ENCODE results near the gene MBP.

The MBP gene

GRCh38 chr18:77132369-77133050, at the start of gene MBP:
Gene MBP, minus strand, starts transcription at chr18:77132783. Its CDS starts 27,522 bp downstream, at chr18:77105261.
- DNase-seq (ENCODE audit: low spot score) = peak; percentile 65

DNA sequence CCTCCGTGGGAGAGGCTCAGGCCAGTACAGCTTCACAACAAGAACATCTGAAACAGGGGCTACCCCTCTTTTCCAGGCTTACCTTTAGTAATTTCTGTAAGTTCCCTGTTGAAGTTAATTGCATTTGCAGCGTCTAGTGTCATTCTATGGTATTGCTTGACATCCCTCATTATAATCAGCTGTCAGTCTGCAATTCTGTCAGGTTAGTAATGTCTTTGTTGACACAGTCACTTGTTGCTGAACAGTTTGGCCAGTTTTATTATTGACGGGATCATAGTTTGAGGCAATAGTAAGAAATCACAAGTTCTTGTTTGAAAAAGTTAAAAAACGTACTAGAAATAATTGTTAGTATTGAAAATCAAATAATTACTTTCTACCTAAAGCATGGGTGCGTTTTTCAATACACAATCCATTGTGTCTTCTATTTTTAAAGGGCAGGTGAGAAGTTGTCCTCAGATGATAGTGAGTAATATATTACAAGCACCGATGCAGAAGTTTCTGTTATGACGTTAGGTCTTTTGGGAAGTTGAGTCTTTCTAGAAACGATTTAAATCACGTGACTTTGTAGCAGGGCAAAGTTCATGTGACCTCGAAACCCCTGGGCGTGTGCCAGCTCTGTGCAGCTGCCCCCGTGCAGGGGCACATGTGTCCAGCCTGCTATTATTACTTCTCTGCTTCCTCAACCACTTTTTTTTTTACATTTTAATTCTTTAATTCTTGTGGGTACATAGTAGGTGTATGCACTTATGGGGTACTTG, 49.5 kb upstream of the MBP start:
- no peak for DNase-seq (ENCODE audit: low spot score)

DNA sequence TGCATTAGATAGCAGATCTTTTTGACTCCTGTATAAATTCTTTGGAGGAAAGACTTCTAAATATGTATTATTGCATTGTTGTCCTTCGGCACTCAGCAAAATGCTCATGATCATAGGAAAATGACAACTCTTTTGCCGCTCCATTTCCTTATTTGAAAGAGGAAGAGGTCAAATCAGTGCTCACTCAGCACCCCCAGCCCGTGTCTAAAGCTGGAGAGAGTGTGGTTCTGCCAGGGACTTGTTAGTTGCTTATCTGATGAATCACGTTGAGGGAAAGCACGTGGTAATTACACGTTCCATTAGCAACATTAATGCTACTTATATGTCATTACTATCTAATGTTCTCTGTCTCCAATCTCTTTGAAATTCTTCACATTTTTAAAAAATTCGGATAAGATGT, 46.0 kb upstream of the MBP start:
- no peak for DNase-seq (ENCODE audit: low spot score)

DNA sequence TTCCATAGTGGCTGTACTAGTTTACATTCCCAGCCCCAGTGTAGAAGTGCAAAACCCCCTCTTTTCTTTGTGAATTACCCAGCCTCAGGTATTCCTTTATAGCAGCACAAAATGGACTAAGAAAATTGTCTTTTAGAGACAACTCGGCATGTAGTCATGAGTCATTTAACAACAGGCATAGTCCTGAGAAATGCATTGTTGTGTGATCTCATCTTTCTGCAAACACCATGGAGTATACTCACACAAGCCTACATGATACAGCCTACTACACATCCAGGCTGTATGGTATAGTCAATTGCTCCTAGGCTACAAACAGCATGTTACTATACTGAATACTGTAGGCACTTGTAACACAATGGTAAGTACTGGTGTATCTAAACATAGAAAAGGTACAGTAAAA, 44.4 kb upstream of the MBP start:
- no peak for DNase-seq (ENCODE audit: low spot score)

- no peak for DNase-seq (ENCODE audit: low spot score)
Observed at GRCh38 chr18:77173275-77174030, 40.9 kb upstream of the MBP start.

- DNase-seq (ENCODE audit: low spot score) = no peak
Observed at GRCh38 chr18:77170890-77171410, 38.4 kb upstream of the MBP start.

DNA sequence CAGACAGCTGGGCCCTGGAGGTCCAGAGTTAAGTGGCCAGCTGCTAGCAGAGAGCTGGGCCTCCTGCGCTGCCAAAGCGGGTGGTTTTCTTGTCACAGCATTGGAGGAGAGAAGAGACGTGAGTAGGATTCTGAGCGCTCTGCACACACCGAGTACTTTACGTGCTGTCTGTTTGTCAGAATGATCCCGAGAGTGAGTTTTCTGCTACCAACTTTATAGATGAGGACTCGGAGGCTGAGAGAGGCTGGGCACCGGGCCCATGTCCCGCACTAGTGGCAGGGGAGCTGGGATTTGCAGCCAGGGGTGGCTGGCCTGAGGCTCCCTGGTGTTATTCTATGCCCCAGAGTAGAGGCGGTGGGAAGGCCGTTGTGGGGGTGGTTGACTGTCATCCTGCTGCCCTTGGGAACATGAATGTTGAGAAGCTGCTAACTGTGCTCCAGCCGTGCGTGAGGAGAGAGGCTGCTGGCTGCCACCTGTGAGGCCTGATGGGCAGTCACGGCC, 36.3 kb upstream of the MBP start:
- no peak for DNase-seq (ENCODE audit: low spot score)

DNA sequence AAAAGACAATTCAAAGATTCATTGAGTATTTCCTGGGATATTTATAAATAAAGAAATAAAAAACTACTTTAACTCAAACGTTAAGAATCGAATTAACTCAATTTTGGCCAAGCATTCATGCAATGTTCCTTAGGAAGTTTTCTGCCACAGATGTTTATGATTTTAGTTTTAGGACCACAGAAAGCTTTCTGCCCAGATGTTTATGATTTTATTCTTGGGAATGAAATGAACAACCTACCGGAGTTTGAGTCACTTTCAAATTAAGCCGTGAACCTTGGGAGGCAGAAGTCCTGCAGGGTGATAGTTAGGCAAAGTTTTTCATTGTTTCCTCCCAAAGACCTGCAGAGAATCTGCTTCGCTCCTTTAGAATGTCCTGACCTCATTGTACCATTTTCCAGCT, 34.7 kb upstream of the MBP start:
- no peak for DNase-seq (ENCODE audit: low spot score)

- DNase-seq (ENCODE audit: low spot score) = no peak
Observed at GRCh38 chr18:77166523-77166922, 33.9 kb upstream of the MBP start.

DNA sequence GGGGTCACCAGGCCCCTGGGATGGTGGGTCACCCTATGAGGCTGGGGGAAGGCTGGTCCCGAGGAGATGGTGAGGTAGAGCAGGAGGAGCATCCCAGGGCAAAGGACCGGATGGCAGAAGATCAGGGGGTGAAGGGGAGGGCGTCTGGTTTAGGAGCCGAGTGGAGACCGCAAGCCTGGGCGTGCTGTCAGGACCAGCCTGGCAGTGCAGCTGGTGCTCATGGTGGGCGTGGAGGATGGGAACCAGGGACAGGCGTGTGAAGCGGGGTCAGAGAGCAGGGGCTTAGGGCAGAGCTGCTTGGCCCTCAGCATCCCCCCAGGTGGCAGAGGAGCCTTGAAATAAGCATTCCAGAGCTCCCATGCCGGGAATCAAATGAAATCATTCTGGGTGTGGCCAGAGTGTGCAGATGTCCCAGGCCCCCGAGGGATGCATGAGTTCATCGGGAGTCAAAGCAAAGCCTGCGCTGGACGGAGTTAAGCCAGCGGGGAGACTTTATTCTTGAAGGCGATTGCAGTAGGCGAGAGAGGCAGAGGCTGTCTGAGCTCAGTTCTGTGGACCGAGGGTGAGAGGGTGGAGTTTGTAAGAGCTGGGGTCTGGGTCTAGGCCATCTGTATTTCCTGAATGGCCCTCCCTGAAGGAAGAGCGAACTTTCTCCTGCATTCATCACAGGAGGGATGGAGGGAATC, 33.1 kb upstream of the MBP start:
- DNase-seq (ENCODE audit: low spot score) = no peak

- no peak for DNase-seq (ENCODE audit: low spot score)
Observed at GRCh38 chr18:77164763-77165485, 32.3 kb upstream of the MBP start.

DNA sequence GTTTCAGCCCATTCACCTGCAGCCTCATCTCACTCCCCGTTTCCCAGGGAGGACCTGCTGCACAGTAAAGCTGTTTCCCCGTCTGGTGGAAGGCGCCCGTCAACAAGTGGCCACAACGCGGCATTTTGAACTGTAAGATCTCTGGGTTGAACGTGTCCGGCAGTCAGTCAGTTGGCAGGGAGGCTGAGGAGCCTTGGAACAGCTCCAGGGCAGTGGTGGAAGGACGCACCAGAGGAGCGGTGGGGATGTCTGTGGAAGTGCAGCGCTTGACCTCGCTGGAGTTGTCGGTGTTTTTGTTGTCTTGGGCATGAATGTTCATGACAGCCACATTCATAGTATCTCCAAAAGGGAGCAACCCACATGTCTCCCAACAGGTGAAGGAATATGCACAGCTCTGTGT, 31.4 kb upstream of the MBP start:
- no peak for DNase-seq (ENCODE audit: low spot score)

DNA sequence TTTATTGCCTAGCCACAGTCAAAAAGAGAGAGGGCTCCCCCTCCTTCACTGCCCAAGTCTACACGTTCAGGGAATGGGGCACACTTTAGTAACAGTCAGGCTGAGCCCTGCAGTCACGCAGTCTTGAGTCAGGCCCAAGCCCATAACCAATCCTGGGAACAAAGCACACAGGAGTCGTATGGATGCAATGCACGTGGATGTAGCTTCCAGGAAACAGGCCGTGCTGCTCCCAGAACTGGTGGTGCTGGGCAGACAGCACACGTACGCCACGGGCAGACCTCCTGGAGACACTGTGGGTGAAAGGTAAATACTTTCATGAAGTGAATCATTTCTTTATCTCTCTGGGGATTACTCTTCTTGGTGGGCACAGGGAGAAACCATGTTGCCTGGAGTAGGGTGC, 30.0 kb upstream of the MBP start:
- no peak for DNase-seq (ENCODE audit: low spot score)

- DNase-seq (ENCODE audit: low spot score) = no peak
Observed at GRCh38 chr18:77161961-77162360, 29.4 kb upstream of the MBP start.

DNA sequence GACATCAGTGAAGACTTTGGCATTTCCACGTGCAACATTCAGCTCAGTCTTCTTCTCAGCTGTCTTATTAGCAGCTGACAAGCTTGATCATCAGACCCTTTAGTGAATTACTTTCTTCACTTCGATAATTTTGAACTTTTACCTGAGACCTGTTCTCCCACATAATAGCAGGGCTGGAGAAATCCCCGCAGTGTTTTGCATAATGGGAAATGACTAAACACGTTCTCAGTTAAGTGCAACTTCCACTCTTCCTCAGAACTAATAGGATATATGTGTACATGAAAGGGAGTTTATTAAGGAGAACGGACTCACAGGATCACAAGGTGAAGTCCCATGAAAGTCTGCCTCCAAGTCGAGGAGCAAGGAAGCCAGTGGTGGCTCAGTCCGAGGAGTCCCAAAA, 28.8 kb upstream of the MBP start:
- DNase-seq (ENCODE audit: low spot score) = no peak

DNA sequence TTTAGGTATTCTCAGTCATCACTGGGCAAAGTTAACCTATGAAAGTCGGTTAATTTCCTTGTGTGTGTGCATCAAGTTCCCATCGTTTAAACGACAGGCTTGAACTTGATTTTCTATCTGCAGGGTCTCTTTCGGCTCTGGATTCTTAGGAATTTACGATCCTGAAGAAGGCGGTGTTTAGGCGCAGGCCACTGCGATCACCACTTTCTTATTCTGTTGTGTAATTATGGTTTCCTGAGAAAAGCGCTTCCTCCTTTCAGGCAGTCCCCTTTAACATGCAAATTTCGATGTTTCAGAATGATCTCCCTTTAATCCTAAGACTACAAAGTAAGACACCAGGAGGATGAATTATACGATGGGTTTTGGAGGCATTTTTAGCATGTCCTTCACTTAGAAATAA, 27.9 kb upstream of the MBP start:
- no peak for DNase-seq (ENCODE audit: low spot score)

DNA sequence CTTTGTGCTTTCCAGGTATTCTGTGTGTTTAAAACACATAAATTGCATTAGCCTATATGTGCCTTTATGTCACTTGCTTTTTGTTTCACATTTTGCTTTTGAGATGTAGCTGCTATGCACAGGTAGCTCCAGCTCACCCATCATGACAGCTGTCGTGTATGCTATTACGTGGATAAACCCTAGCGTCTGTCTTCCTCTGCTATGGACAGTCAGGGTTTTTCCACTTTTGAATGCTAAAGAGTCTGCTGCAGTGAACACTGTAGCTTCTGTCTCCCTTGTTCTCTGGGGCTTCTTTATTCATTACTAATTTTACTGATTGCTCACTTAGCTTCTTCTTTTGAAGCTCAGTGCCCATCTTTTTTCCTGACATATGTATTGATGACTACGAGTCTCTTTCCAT, 24.7 kb upstream of the MBP start:
- DNase-seq (ENCODE audit: low spot score) = no peak

- DNase-seq (ENCODE audit: low spot score) = no peak
Observed at GRCh38 chr18:77155031-77155430, 22.4 kb upstream of the MBP start.

- no peak for DNase-seq (ENCODE audit: low spot score)
Observed at GRCh38 chr18:77153404-77153803, 20.8 kb upstream of the MBP start.

GRCh38 chr18:77151772-77152520, 19.4 kb upstream of the MBP start:
- no peak for DNase-seq (ENCODE audit: low spot score)
